ENCODE data around the gene TRIM62.

Gene TRIM62

GRCh38 chr1:33158366-33158765 lies 23.5 kb downstream of the TRIM62 start:
- no peak overlapping the region for H2AFZ ChIP-seq
- H3K4me3 ChIP-seq (ENCODE audit: low read depth, low read length): no peak overlapping the region
- H3K27ac ChIP-seq: no peak overlapping the region
- no peak overlapping the region for H3K9ac ChIP-seq
- no peaks in the 10 kb centered on the region for H3K27me3 ChIP-seq (ENCODE audit: control insufficient read depth, insufficient read depth, low read length)
- H3K9me3 ChIP-seq (ENCODE audit: control insufficient read depth, low read length): no peaks in the 10 kb centered on the region
- no peak overlapping the region for H3K4me2 ChIP-seq (ENCODE audit: low read length)
- H3K4me1 ChIP-seq: no peaks in the 10 kb centered on the region
- no peaks in the 10 kb centered on the region for H3K36me3 ChIP-seq (ENCODE audit: control insufficient read depth, insufficient read depth, low read length)
- TF ChIP-seq, protein P1, sequence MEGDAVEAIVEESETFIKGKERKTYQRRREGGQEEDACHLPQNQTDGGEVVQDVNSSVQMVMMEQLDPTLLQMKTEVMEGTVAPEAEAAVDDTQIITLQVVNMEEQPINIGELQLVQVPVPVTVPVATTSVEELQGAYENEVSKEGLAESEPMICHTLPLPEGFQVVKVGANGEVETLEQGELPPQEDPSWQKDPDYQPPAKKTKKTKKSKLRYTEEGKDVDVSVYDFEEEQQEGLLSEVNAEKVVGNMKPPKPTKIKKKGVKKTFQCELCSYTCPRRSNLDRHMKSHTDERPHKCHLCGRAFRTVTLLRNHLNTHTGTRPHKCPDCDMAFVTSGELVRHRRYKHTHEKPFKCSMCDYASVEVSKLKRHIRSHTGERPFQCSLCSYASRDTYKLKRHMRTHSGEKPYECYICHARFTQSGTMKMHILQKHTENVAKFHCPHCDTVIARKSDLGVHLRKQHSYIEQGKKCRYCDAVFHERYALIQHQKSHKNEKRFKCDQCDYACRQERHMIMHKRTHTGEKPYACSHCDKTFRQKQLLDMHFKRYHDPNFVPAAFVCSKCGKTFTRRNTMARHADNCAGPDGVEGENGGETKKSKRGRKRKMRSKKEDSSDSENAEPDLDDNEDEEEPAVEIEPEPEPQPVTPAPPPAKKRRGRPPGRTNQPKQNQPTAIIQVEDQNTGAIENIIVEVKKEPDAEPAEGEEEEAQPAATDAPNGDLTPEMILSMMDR (IDR thresholded peaks at IDR 0.05): no peak
- no peaks in the 10 kb centered on the region for H3K79me2 ChIP-seq

- no peak overlapping the region for H3K4me3 ChIP-seq (ENCODE audit: low read depth, low read length)
- H3K27ac ChIP-seq: no peak overlapping the region
These were observed 24.7 kb downstream of the TRIM62 start for GRCh38 chr1:33157131-33157530.

GRCh38 chr1:33155877-33156538 lies 25.8 kb downstream of the TRIM62 start:
- H3K27ac ChIP-seq: no peak overlapping the region
- no peak overlapping the region for H3K4me2 ChIP-seq (ENCODE audit: low read length)
- no peaks in the 10 kb centered on the region for H3K4me1 ChIP-seq
- no peaks in the 10 kb centered on the region for H3K79me2 ChIP-seq
- no peaks in the 10 kb centered on the region for H3K27me3 ChIP-seq (ENCODE audit: control insufficient read depth, insufficient read depth, low read length)
- no peak overlapping the region for H2AFZ ChIP-seq
- H3K9me3 ChIP-seq (ENCODE audit: control insufficient read depth, low read length): no peaks in the 10 kb centered on the region
- no peaks in the 10 kb centered on the region for H3K36me3 ChIP-seq (ENCODE audit: control insufficient read depth, insufficient read depth, low read length)
- H3K4me3 ChIP-seq (ENCODE audit: low read depth, low read length): no peak overlapping the region
- TF ChIP-seq, protein P1 (IDR thresholded peaks at IDR 0.05): no peak
- no peak overlapping the region for H3K9ac ChIP-seq

More at GRCh38 chr1:33157131-33157530, 24.7 kb downstream of the TRIM62 start:
- TF ChIP-seq, protein P1 (IDR thresholded peaks at IDR 0.05): no peak
- Histone ChIP-seq H3K4me1 (no peaks in the 10 kb centered on the region), H3K27me3 (ENCODE audit: control insufficient read depth, insufficient read depth, low read length) (no peaks in the 10 kb centered on the region), H3K79me2 (no peaks in the 10 kb centered on the region), H3K36me3 (ENCODE audit: control insufficient read depth, insufficient read depth, low read length) (no peaks in the 10 kb centered on the region), H3K9ac (no peak overlapping the region), H3K4me2 (ENCODE audit: low read length) (no peak overlapping the region), H3K9me3 (ENCODE audit: control insufficient read depth, low read length) (no peaks in the 10 kb centered on the region), H2AFZ (no peak overlapping the region)

DNA sequence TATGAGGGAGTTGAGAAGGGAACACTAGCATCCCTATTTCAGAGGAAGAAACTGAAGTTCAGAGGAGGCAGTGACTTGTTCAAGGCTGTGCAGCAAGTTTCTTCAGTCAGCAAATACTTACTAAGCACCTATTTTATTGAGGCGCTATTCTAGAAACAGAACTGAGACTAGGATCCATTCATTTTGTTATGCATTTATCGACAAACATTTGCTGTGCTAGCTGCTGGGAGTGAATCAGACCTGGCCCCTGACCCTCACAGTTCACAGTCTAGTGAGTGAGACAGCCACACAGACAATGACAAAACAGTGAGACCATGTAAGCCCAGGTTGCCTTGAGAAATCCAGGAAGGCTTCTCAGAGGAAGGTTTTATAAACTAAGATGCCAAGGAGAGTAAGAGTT lies 28.2 kb downstream of the TRIM62 start:
- no peak overlapping the region for H3K27ac ChIP-seq
- no peak overlapping the region for H3K9ac ChIP-seq

More for the DNA sequence above, 28.2 kb downstream of the TRIM62 start:
- no peaks in the 10 kb centered on the region for H3K79me2 ChIP-seq
- no peaks in the 10 kb centered on the region for H3K27me3 ChIP-seq (ENCODE audit: control insufficient read depth, insufficient read depth, low read length)
- no peak overlapping the region for H2AFZ ChIP-seq
- no peaks in the 10 kb centered on the region for H3K4me1 ChIP-seq
- H3K36me3 ChIP-seq (ENCODE audit: control insufficient read depth, insufficient read depth, low read length): no peaks in the 10 kb centered on the region
- TF ChIP-seq, protein P1 (IDR thresholded peaks at IDR 0.05): no peak
- H3K9me3 ChIP-seq (ENCODE audit: control insufficient read depth, low read length): no peaks in the 10 kb centered on the region
- H3K4me3 ChIP-seq (ENCODE audit: low read depth, low read length): no peak overlapping the region
- H3K4me2 ChIP-seq (ENCODE audit: low read length): no peak overlapping the region
